Ovary (tissue), 3 donors: Measurements from ENCODE around the gene ABCC3.

ENCODE experiments used
- CTCF ChIP-seq, 3 donors: fragments of 450-650 bp in 2 of 3; fragments of 200-600 bp in 1 of 3; IDR thresholded peaks; one replicate each; pipeline versions ENCODE4 v1.5.1 to v1.8.0; 2016 to 2022; ENCODE audit warnings: antibody characterized with exemption in 3 of 3, mild to moderate bottlenecking in 1 of 3
- POLR2A ChIP-seq: fragments of 450-650 bp; IDR thresholded peaks from one replicate; pipeline ENCODE4 v1.6.1; 2017; ENCODE audit warnings: antibody characterized with exemption, mild to moderate bottlenecking, moderate library complexity
- donor health status: DM: no; HTN: no; CAD: no.

- TF ChIP-seq POLR2A (no peak), CTCF (IDR thresholded peaks at IDR 0.05) (no peak)
Measured at GRCh38 chr17:50667259-50668024, 32.8 kb downstream of the ABCC3 start.
